GM12878 (cell line): ENCODE measurements around the gene HERC5. TPM values are rescaled to one million over a fixed set of nuclear protein-coding genes. Genes with fewer than 3 reads are reported as not detected.

Source experiments
- ATAC-seq: fragments of 200-7000 bp; cut with Tn5 transposase; 3 replicates; pipeline ENCODE4 v1.9.1; 2020; ENCODE audit warnings: mild to moderate bottlenecking, moderate library complexity
- BruUV-seq: library from RNA; stranded (reverse); fragments of 400-500 nt; replicated peaks from 2 replicates; lab custom pipeline; 2021; lab: Mats Ljungman, UMichigan
- CTCF ChIA-PET: fragments of 300-600 bp; sonication (Branson Sonifier 250); formaldehyde crosslinking; extraction: SDS; loops from one replicate; lab custom pipeline; 2021; ENCODE audit warnings: inconsistent platforms; lab: Yijun Ruan, JAX
- POLR2A ChIA-PET: fragments of 350-600 bp; formaldehyde crosslinking; extraction: SDS; loops from one replicate; lab custom pipeline; 2021; ENCODE audit warnings: inconsistent platforms; lab: Charles Lee
- RAD21 ChIA-PET: fragments of 300-600 bp; sonication (Branson Sonifier 250); formaldehyde crosslinking; loops from one replicate; lab custom pipeline; 2023; ENCODE audit warnings: antibody characterized with exemption; ENCODE audit not compliant: unreplicated experiment; lab: Charles Lee
- SMC1A ChIA-PET: fragments of 300-600 bp; sonication (Branson Sonifier 250); formaldehyde crosslinking; loops from one replicate; lab custom pipeline; 2023; ENCODE audit not compliant: unreplicated experiment, uncharacterized antibody; lab: Charles Lee
- DNase-seq: peaks from one replicate; pipeline ENCODE4 v3.0.0-alpha.2; 2011; ENCODE audit warnings: low read depth, low spot score
- FAIRE-seq: peaks from 3 replicates; lab custom pipeline; 2011; peaks lifted over from hg19 to GRCh38; lab: Jason Lieb, UNC
- H2AFZ ChIP-seq: 2 replicates; pipeline ENCODE4 v1.6.0; 2011; ENCODE audit warnings: low read depth, low read length, control low read depth; ENCODE audit not compliant: control insufficient read depth
- H3K27ac ChIP-seq: 2 replicates; pipeline ENCODE4 v1.5.1; 2011; ENCODE audit warnings: control low read depth; ENCODE audit not compliant: control insufficient read depth, insufficient read depth
- H3K27me3 ChIP-seq, 2 experiments: replicated peaks in 1 of 2; 2 replicates each; pipeline versions ENCODE4 v1.6.0 to v1.6.1; 2011; ENCODE audit warnings: low read length in 1 of 2; ENCODE audit not compliant: control insufficient read depth in 2 of 2, insufficient read depth in 2 of 2
- H3K36me3 ChIP-seq, 2 experiments: 2 replicates each; pipeline ENCODE4 v1.5.1; 2011; ENCODE audit warnings: low read length in 1 of 2; ENCODE audit not compliant: control insufficient read depth in 2 of 2, insufficient read depth in 2 of 2
- H3K4me1 ChIP-seq: 2 replicates; pipeline ENCODE4 v1.6.1; 2011; ENCODE audit warnings: mild to moderate bottlenecking, low read length, moderate library complexity, mixed read lengths; ENCODE audit not compliant: control insufficient read depth, insufficient read depth
- H3K4me2 ChIP-seq: 2 replicates; pipeline ENCODE4 v1.6.0; 2011; ENCODE audit warnings: control low read depth; ENCODE audit not compliant: control insufficient read depth, insufficient read depth
- H3K4me3 ChIP-seq: fragments of 200-600 bp; sonication (generic); 2 replicates; pipeline ENCODE4 v1.5.1; 2016
- H3K79me2 ChIP-seq: 2 replicates; pipeline ENCODE4 v1.6.0; 2011; ENCODE audit warnings: low read length; ENCODE audit not compliant: control insufficient read depth, insufficient read depth
- H3K9ac ChIP-seq: 2 replicates; pipeline ENCODE4 v1.8.0; 2011; ENCODE audit warnings: low read length, control low read depth, mixed read lengths; ENCODE audit not compliant: control insufficient read depth, insufficient read depth
- H3K9me3 ChIP-seq: replicated peaks from 3 replicates; pipeline ENCODE4 v1.5.1; 2011; ENCODE audit warnings: mild to moderate bottlenecking, low read length; ENCODE audit not compliant: control insufficient read depth, insufficient read depth
- H4K20me1 ChIP-seq: 2 replicates; pipeline ENCODE4 v1.6.0; 2011; ENCODE audit not compliant: control insufficient read depth, insufficient read depth
- BRCA1 ChIP-seq: IDR thresholded peaks from 2 replicates; pipeline ENCODE4 v1.6.1; 2011; ENCODE audit warnings: low read depth, low read length, improper control_type of control experiment
- E2F8 ChIP-seq: fragments of 450-650 bp; IDR thresholded peaks from 2 replicates; pipeline ENCODE4 v1.6.1; 2018; ENCODE audit warnings: mild to moderate bottlenecking, low read depth, moderate library complexity; ENCODE audit not compliant: partially characterized antibody
- ETV6 ChIP-seq, 2 experiments: fragments of 450-650 bp in 1 of 2; IDR thresholded peaks in 1 of 2; conservative IDR thresholded peaks in 1 of 2; 2 replicates each; pipeline ENCODE4 v1.6.1; 2014; ENCODE audit warnings: antibody characterized with exemption in 1 of 2, borderline replicate concordance in 1 of 2, low read depth in 1 of 2, mild to moderate bottlenecking in 1 of 2, moderate library complexity in 1 of 2
- IRF5 ChIP-seq: fragments of 450-650 bp; IDR thresholded peaks from 2 replicates; pipeline ENCODE4 v1.6.1; 2017; ENCODE audit warnings: borderline replicate concordance
- MTA2 ChIP-seq: fragments of 450-650 bp; IDR thresholded peaks from 2 replicates; pipeline ENCODE4 v1.6.1; 2016; ENCODE audit warnings: low read depth, mild to moderate bottlenecking, moderate library complexity
- NRF1 ChIP-seq: conservative IDR thresholded peaks from 2 replicates; pipeline ENCODE4 v1.6.1; 2011; ENCODE audit warnings: mild to moderate bottlenecking, low read depth, low read length, improper control_type of control experiment
- POLR2AphosphoS2 ChIP-seq: IDR thresholded peaks from 2 replicates; pipeline ENCODE4 v1.6.1; 2011; ENCODE audit warnings: low read depth, mild to moderate bottlenecking, low read length, improper control_type of control experiment, moderate library complexity
- RELB ChIP-seq: fragments of 450-650 bp; IDR thresholded peaks from 2 replicates; pipeline ENCODE4 v1.6.1; 2017; ENCODE audit warnings: low read depth, mild to moderate bottlenecking, moderate library complexity
- RUNX3 ChIP-seq: IDR thresholded peaks from 2 replicates; pipeline ENCODE4 v1.6.1; 2012; ENCODE audit warnings: low read length, inconsistent platforms
- SIN3A ChIP-seq: IDR thresholded peaks from 2 replicates; pipeline ENCODE4 v1.6.1; 2012; ENCODE audit warnings: low read depth, low read length, improper control_type of control experiment
- SMAD5 ChIP-seq: IDR thresholded peaks from 2 replicates; pipeline ENCODE4 v1.6.1; 2016; ENCODE audit warnings: antibody characterized with exemption, low read depth
- SPI1 ChIP-seq: IDR thresholded peaks from 2 replicates; pipeline ENCODE4 v1.6.1; 2011; ENCODE audit warnings: low read depth, mild to moderate bottlenecking, low read length, moderate library complexity, borderline replicate concordance; ENCODE audit not compliant: insufficient read depth
- SUPT20H ChIP-seq: IDR thresholded peaks from 2 replicates; pipeline ENCODE4 v1.6.1; 2011; ENCODE audit warnings: low read depth, mild to moderate bottlenecking, low read length, moderate library complexity, borderline replicate concordance; ENCODE audit not compliant: control insufficient read depth
- USF2 ChIP-seq: IDR thresholded peaks from 2 replicates; pipeline ENCODE4 v1.6.1; 2011; ENCODE audit warnings: low read depth, low read length, improper control_type of control experiment, borderline replicate concordance
- ZNF384 ChIP-seq: IDR thresholded peaks from 2 replicates; pipeline ENCODE4 v1.6.1; 2012; ENCODE audit warnings: low read depth, mild to moderate bottlenecking, low read length, improper control_type of control experiment, borderline replicate concordance
- WGBS: methylation state at CpG from one replicate; pipeline ENCODE4 v1.1.6; 2016; ENCODE audit warnings: low lambda C conversion rate; ENCODE audit not compliant: insufficient replicate concordance, insufficient coverage; ENCODE audit errors: missing lambda C conversion rate; 5-methylcytosine and 5-hydroxymethylcytosine counted together
- in situ Hi-C: fragments of 300-500 bp; cut with MboI; formaldehyde crosslinking; loops from 9 replicates; pipeline ENCODE4 v1.14.3; 2018; ENCODE audit warnings: mixed read lengths
- intact Hi-C: fragments of 100-400 bp; cut with micrococcal nuclease; formaldehyde crosslinking; loops from one replicate; pipeline ENCODE4 v1.14.2; 2022; ENCODE audit not compliant: unreplicated experiment
- polyA plus RNA-seq, 11 experiments: library from polyadenylated mRNA; depleted of rRNA in 4 of 11; unstranded in 6 of 11; stranded (reverse) in 5 of 11; fragments of >200 nt; fragmentation: Nextera tagmentation in 4 of 11; fragmentation: Illumina TruSeq in 1 of 11; extraction: Ambion mirVana in 4 of 11; extraction: Trizol in 1 of 11; gene quantifications; 1 replicate in 1 of 11; 2 replicates in 10 of 11; pipeline versions ENCODE4 v1.2.1 to v1.2.3, GENCODE V29; 2011 to 2016; ENCODE audit warnings: inconsistent platforms in 2 of 11, missing spikeins in 2 of 11, low read depth in 1 of 11
- total RNA-seq, 4 experiments: library from RNA; depleted of rRNA in 3 of 4; stranded (reverse); fragments of >200 nt in 3 of 4; fragmentation: Illumina TruSeq in 1 of 4; extraction: Trizol in 1 of 4; gene quantifications; 2 replicates each; pipeline versions ENCODE4 v1.2.1 to v1.2.3, GENCODE V29; 2013 to 2021

HERC5 gene
- total and polyA plus RNA-seq, 10 of the 15 experiments (the other 5 are each of a cell fraction or from before 2014, with no cell fraction given): 12.5 to 60.7 (median 25.1) TPM

- Histone ChIP-seq H3K4me3 (no peak overlapping the region), H3K9me3 (peaks cover 2% of the 10 kb centered on the region; the same call in 1 of the 3 replicates), H3K27me3 (no peaks in the 10 kb centered on the region), H3K27ac (no peak overlapping the region), H3K4me2 (no peak overlapping the region), H3K4me1 (no peaks in the 10 kb centered on the region), H4K20me1 (no peaks in the 10 kb centered on the region), H3K36me3 (peaks cover 0 to 10% of the 10 kb centered on the region in 2 experiments; a peak in 2 of 4 replicates), H2AFZ (no peak overlapping the region), H3K9ac (no peak overlapping the region), H3K79me2 (peaks cover 2% of the 10 kb centered on the region; the same call in 1 of the 2 replicates)
- RAD21 ChIA-PET: interaction anchor here (1.3 kb wide), 1 partner anchor 161 kb away, joined by 3 read pairs; the partner anchor contains the start of gene PPM1K
- intact Hi-C loops: no loop called here
- BruUV-seq: no TSS peak
- SMC1A ChIA-PET: interaction anchor here (1.0 to 3.2 kb wide), 3 partner anchors 10 to 182 kb away, joined by 4 to 15 read pairs (median 5); no protein-coding TSS in a partner anchor
- CTCF ChIA-PET: interaction anchor here (1.3 to 2.7 kb wide), 2 partner anchors 11 to 28 kb away, joined by 3 to 8 read pairs; partner anchors contain the start of gene HERC5
- ATAC-seq (no peak), DNase-seq (no peak), FAIRE-seq (no peak)
- in situ Hi-C loops: no loop called here
- 94% methylated on average over 4 of the region's 4 CpGs for WGBS
- POLR2A ChIA-PET: interaction anchor here (0.6 to 1.1 kb wide), 2 partner anchors 10 to 68 kb away, joined by 3 to 7 read pairs; no protein-coding TSS in a partner anchor
- TF ChIP-seq ZNF384: no peak
- no peak for TF ChIP-seq USF2
- TF ChIP-seq NRF1: no peak
- TF ChIP-seq E2F8: no peak
- no peak for TF ChIP-seq POLR2AphosphoS2
- no peak for TF ChIP-seq SMAD5
- no peak for TF ChIP-seq ETV6 (conservative IDR thresholded peaks at IDR 0.05 in 1 of 2, IDR thresholded peaks at IDR 0.05 in 1 of 2; ENCODE audit: borderline replicate concordance in 1 of 2, low read depth in 1 of 2)
- no peak for TF ChIP-seq SPI1
- TF ChIP-seq SUPT20H: no peak
- TF ChIP-seq RELB: no peak
- TF ChIP-seq RUNX3: no peak
- TF ChIP-seq MTA2: no peak
- no peak for TF ChIP-seq SIN3A
- no peak for TF ChIP-seq BRCA1
- no peak for TF ChIP-seq IRF5
These were observed 11.7 kb upstream of the HERC5 start for GRCh38 chr4:88445252-88445651.
